ENCODE measurements around the gene RHEX.

- no peak for TF ChIP-seq HOXA7 (CRISPR knock-in tag; IDR thresholded peaks at IDR 0.05)
- TF ChIP-seq CTCF (IDR thresholded peaks at IDR 0.05) = no peak
- no peak for TF ChIP-seq POLR2A (IDR thresholded peaks at IDR 0.05; ENCODE audit: low read length)
- no peak for TF ChIP-seq EP300 (IDR thresholded peaks at IDR 0.05)
- no peak for TF ChIP-seq RFX5 (IDR thresholded peaks at IDR 0.05)
- no peak for TF ChIP-seq RAD21 (conservative IDR thresholded peaks at IDR 0.05 in 1 of 2, IDR thresholded peaks at IDR 0.05 in 1 of 2)
- no peak for TF ChIP-seq TP53 (CRISPR knock-in tag; IDR thresholded peaks at IDR 0.05)
- TF ChIP-seq POLR2AphosphoS2 (conservative IDR thresholded peaks at IDR 0.05; ENCODE audit: low read length) = no peak
- TF ChIP-seq ELK1 (IDR thresholded peaks at IDR 0.05; ENCODE audit: low read depth, low read length) = no peak
Observed at GRCh38 chr1:206120406-206120805, 67.4 kb downstream of the RHEX start.

Data from A549 (cell line).